NT2/D1 (cell line): ENCODE results near the gene FAM174B.

ENCODE experiments used
- DNase-seq: peaks from one replicate; pipeline ENCODE4 v3.0.0-alpha.2; 2011; ENCODE audit warnings: low read depth, low spot score
- H3K27me3 ChIP-seq: 2 replicates; pipeline ENCODE4 v1.6.0; 2011; ENCODE audit warnings: mild to moderate bottlenecking; ENCODE audit not compliant: insufficient read length, insufficient read depth
- H3K36me3 ChIP-seq: 2 replicates; pipeline ENCODE4 v1.6.1; 2011; ENCODE audit warnings: mild to moderate bottlenecking, low read length, mixed read lengths; ENCODE audit not compliant: insufficient read depth, insufficient read length
- H3K4me1 ChIP-seq: 2 replicates; pipeline ENCODE4 v1.5.1; 2011; ENCODE audit not compliant: insufficient read depth, insufficient read length
- H3K4me3 ChIP-seq: 2 replicates; pipeline ENCODE4 v1.5.1; 2011; ENCODE audit warnings: low read depth; ENCODE audit not compliant: insufficient read length
- H3K9ac ChIP-seq: 2 replicates; pipeline ENCODE4 v1.6.0; 2011; ENCODE audit warnings: low read depth; ENCODE audit not compliant: insufficient read length
- H3K9me3 ChIP-seq: 2 replicates; pipeline ENCODE4 v1.5.1; 2011; ENCODE audit warnings: mild to moderate bottlenecking, low read length; ENCODE audit not compliant: insufficient read depth
- SUZ12 ChIP-seq: IDR thresholded peaks from 2 replicates; pipeline ENCODE4 v1.6.1; 2011; ENCODE audit not compliant: insufficient read length, insufficient read depth; ENCODE audit errors: extremely low read depth
- YY1 ChIP-seq: IDR thresholded peaks from 2 replicates; pipeline ENCODE4 v1.6.1; 2011; ENCODE audit not compliant: insufficient read length, insufficient read depth
- ZNF274 ChIP-seq: IDR thresholded peaks from 2 replicates; pipeline ENCODE4 v1.6.1; 2011; ENCODE audit warnings: mild to moderate bottlenecking, low read depth, low read length

FAM174B gene

DNA sequence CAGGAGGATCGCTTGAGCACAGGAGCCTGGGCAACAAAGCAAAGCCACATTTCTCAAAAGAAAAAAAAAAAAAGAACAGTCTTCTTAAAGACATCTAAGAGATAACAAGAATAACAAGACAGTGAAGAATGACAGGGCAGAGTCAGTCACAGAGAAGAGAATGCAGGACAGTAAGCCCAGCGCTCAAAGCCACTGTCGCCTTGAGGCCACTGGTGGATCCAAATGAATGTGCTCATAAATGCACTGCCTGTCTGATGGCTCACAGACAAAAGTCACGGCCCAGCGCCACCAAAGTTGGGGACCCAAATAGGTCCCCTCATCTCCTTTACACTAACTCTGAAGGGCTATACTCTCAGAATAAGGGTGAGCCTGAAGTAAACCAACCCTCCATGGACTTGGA, 52.3 kb downstream of the FAM174B start:
- Histone ChIP-seq H3K4me1 (no peaks in the 10 kb centered on the region), H3K9ac (no peak overlapping the region), H3K27me3 (no peaks in the 10 kb centered on the region), H3K36me3 (no peaks in the 10 kb centered on the region), H3K9me3 (peaks cover 13% of the 10 kb centered on the region; the same call in 1 of the 2 replicates), H3K4me3 (no peak overlapping the region)
- TF ChIP-seq YY1 (no peak), ZNF274 (no peak), SUZ12 (no peak)
- DNase-seq, result no peak

DNA sequence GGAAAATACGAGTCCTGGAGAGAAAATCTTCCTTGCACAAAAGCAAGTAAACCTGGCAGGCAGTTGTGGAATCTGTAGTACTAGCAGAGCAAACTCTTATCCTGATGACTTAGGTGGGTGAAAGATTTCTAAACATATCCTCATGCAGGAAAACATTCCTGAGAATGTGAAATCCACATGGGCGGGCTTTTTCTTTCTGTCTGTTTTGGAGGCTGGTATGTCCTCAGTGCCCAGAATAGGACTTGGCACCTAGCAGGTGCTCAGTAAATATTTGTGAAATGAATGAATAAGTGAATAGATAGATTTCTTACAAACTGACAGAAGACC, 53.3 kb downstream of the FAM174B start:
- Histone ChIP-seq H3K9ac (no peak overlapping the region), H3K4me1 (no peaks in the 10 kb centered on the region), H3K4me3 (no peak overlapping the region), H3K9me3 (peaks cover 13% of the 10 kb centered on the region; the same call in 1 of the 2 replicates), H3K36me3 (no peaks in the 10 kb centered on the region), H3K27me3 (no peaks in the 10 kb centered on the region)
- DNase-seq, result no peak
- TF ChIP-seq ZNF274 (no peak), YY1 (no peak), SUZ12 (no peak)

- Histone ChIP-seq H3K4me3 (no peak overlapping the region), H3K36me3 (no peaks in the 10 kb centered on the region), H3K4me1 (no peaks in the 10 kb centered on the region), H3K9ac (no peak overlapping the region), H3K9me3 (peaks cover 13% of the 10 kb centered on the region; the same call in 1 of the 2 replicates), H3K27me3 (no peaks in the 10 kb centered on the region)
- DNase-seq, result no peak
- TF ChIP-seq YY1 (no peak), SUZ12 (no peak), ZNF274 (no peak)
Measured at GRCh38 chr15:92601592-92602266, 53.8 kb downstream of the FAM174B start.

- H3K36me3 ChIP-seq, result no peaks in the 10 kb centered on the region
- no peaks in the 10 kb centered on the region for H3K27me3 ChIP-seq
- no peak for TF ChIP-seq YY1
- TF ChIP-seq ZNF274, result no peak
- TF ChIP-seq SUZ12, result no peak
- no peak overlapping the region for H3K4me3 ChIP-seq
- no peaks in the 10 kb centered on the region for H3K4me1 ChIP-seq
- H3K9me3 ChIP-seq, result peaks cover 4% of the 10 kb centered on the region; the same call in 1 of the 2 replicates
- no peak for DNase-seq
- H3K9ac ChIP-seq, result no peak overlapping the region
Measured at GRCh38 chr15:92600856-92601255, 54.7 kb downstream of the FAM174B start.

DNA sequence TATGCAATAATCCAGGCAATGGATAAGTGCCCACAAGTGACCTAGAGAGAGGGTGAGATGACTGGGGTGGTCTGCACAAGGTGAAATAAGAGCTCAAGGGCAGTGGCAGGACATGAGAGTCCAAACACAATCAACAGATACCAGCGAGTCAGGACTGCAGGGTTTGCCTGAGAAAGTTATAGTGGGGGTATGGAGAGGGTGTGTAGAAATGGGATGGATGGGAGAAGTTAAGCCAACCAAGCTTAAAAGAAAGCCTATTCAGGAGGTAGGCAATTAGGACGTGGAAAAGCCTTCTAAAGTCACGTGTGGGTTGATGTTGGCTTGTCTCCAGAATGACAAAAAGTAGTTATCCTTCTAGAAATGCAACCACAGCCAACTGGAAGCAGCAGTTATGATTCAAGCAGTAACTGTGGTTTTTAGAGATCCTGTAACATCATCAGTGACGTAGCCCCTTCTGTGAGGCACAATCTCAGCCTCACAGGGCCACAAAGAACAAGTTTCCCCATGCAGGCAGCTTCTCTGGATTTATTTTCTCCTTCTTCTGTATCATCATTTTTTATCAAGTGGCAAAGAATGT, 56.1 kb downstream of the FAM174B start:
- DNase-seq, result no peak
- H3K4me3 ChIP-seq, result no peak overlapping the region
- TF ChIP-seq YY1 (no peak), ZNF274 (no peak), SUZ12 (no peak)
- H3K4me1 ChIP-seq, result no peaks in the 10 kb centered on the region
- no peaks in the 10 kb centered on the region for H3K27me3 ChIP-seq
- H3K36me3 ChIP-seq, result no peaks in the 10 kb centered on the region
- no peak overlapping the region for H3K9ac ChIP-seq
- no peaks in the 10 kb centered on the region for H3K9me3 ChIP-seq

DNA sequence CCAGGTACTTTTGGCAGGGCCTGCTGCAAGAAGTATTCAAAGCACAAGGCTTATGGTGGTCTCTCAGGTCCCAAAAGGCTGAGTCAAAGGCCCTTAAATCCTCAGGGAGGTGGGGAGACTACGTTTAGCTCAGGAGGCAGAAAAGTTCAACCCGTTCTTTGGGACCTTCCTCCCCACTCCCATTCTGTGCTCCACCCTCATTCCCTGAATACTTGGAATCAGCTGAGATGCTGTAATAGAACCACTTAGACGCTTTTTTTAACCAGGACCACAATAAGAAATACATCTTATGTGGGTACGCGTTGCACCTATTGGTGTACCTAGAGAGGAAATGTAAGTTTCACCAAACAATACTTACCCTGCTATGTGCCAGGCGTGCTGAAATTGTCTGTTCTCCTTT, 58.0 kb downstream of the FAM174B start:
- TF ChIP-seq SUZ12 (no peak), YY1 (no peak), ZNF274 (no peak)
- no peaks in the 10 kb centered on the region for H3K36me3 ChIP-seq
- no peak for DNase-seq
- H3K27me3 ChIP-seq, result no peaks in the 10 kb centered on the region
- H3K4me1 ChIP-seq, result no peaks in the 10 kb centered on the region
- H3K9me3 ChIP-seq, result no peaks in the 10 kb centered on the region
- no peak overlapping the region for H3K9ac ChIP-seq
- no peak overlapping the region for H3K4me3 ChIP-seq

DNA sequence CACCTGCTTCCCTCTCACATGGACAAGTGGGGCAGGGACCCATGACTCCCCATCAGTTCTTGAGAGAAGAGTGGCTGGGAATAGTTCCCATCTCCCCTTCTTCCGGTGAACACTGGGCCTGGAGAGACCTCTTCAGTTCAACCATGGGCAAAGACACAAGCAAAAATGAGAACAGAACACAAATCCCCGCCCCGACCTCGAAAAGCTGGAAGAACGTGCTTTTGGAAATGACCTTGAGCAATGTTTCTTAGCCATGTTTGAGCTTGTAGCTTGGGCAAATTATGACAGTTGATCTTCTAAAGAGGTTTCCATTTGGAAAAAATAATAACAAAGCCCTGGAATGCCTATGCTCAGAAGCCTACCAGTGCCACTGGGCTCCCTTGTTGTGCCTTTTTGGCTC, 59.0 kb downstream of the FAM174B start:
- Histone ChIP-seq H3K36me3 (no peaks in the 10 kb centered on the region), H3K4me3 (no peak overlapping the region), H3K4me1 (no peaks in the 10 kb centered on the region), H3K27me3 (no peaks in the 10 kb centered on the region), H3K9me3 (no peaks in the 10 kb centered on the region), H3K9ac (no peak overlapping the region)
- no peak for DNase-seq
- TF ChIP-seq ZNF274, result no peak
- no peak for TF ChIP-seq YY1
- TF ChIP-seq SUZ12, result no peak
